H9 (cell line): ENCODE measurements around the gene ATP6V1B1. TPM values are rescaled to one million over a fixed set of nuclear protein-coding genes. Genes with fewer than 3 reads are reported as not detected.

ENCODE experiments used
- DNase-seq: peaks from one replicate; pipeline ENCODE4 v3.0.0-alpha.2; 2017
- H2AFZ ChIP-seq: one replicate; pipeline ENCODE4 v1.6.1; 2013; ENCODE audit warnings: mild to moderate bottlenecking, low read length, control low read depth, moderate library complexity
- H2AK5ac ChIP-seq: 2 replicates; pipeline ENCODE4 v1.6.1; 2013; ENCODE audit warnings: low read length, control low read depth, mixed read lengths; ENCODE audit not compliant: insufficient read length
- H2BK120ac ChIP-seq: one replicate; pipeline ENCODE4 v1.6.1; 2013; ENCODE audit warnings: low read depth, mild to moderate bottlenecking, low read length, control low read depth, inconsistent platforms; ENCODE audit not compliant: poor library complexity, severe bottlenecking
- H2BK12ac ChIP-seq: 2 replicates; pipeline ENCODE4 v1.6.1; 2013; ENCODE audit warnings: low read length, control low read depth, mixed read lengths, low read depth; ENCODE audit not compliant: insufficient read length
- H2BK15ac ChIP-seq: 2 replicates; pipeline ENCODE4 v1.6.1; 2013; ENCODE audit warnings: low read depth, low read length, control low read depth
- H2BK20ac ChIP-seq: one replicate; pipeline ENCODE4 v1.6.1; 2013; ENCODE audit warnings: low read depth, mild to moderate bottlenecking, low read length, control low read depth, inconsistent platforms; ENCODE audit not compliant: poor library complexity, severe bottlenecking
- H2BK5ac ChIP-seq: 2 replicates; pipeline ENCODE4 v1.6.1; 2013; ENCODE audit warnings: low read length, control low read depth, mixed read lengths; ENCODE audit not compliant: insufficient read length
- H3K14ac ChIP-seq: 2 replicates; pipeline ENCODE4 v1.6.1; 2013; ENCODE audit warnings: low read length, control low read depth; ENCODE audit not compliant: insufficient read depth
- H3K18ac ChIP-seq: 2 replicates; pipeline ENCODE4 v1.6.1; 2013; ENCODE audit warnings: low read depth, mild to moderate bottlenecking, mixed read lengths, low read length, control low read depth; ENCODE audit not compliant: insufficient read length
- H3K23ac ChIP-seq: 2 replicates; pipeline ENCODE4 v1.6.1; 2013; ENCODE audit warnings: low read length, control low read depth, mixed read lengths, low read depth; ENCODE audit not compliant: insufficient read length
- H3K23me2 ChIP-seq: 2 replicates; pipeline ENCODE4 v1.6.1; 2013; ENCODE audit warnings: low read depth, mild to moderate bottlenecking, mixed read lengths, low read length, control low read depth; ENCODE audit not compliant: insufficient read length, poor library complexity, severe bottlenecking
- H3K27ac ChIP-seq: 2 replicates; pipeline ENCODE4 v1.5.1; 2013; ENCODE audit warnings: low read length, control low read depth, mixed read lengths, low read depth; ENCODE audit not compliant: insufficient read length
- H3K27me3 ChIP-seq: 2 replicates; pipeline ENCODE4 v1.6.1; 2013; ENCODE audit warnings: low read length, control low read depth, inconsistent platforms; ENCODE audit not compliant: insufficient read depth
- H3K4ac ChIP-seq: 2 replicates; pipeline ENCODE4 v1.6.1; 2013; ENCODE audit warnings: low read depth, mild to moderate bottlenecking, control low read depth, inconsistent platforms, low read length, moderate library complexity
- H3K4me1 ChIP-seq: 2 replicates; pipeline ENCODE4 v1.6.1; 2013; ENCODE audit warnings: low read length, control low read depth, inconsistent platforms; ENCODE audit not compliant: insufficient read depth
- H3K4me2 ChIP-seq: 2 replicates; pipeline ENCODE4 v1.6.1; 2013; ENCODE audit warnings: low read length, control low read depth, mixed read lengths; ENCODE audit not compliant: insufficient read length, insufficient read depth
- H3K56ac ChIP-seq: 2 replicates; pipeline ENCODE4 v1.6.1; 2013; ENCODE audit warnings: low read depth, mild to moderate bottlenecking, mixed read lengths, low read length, control low read depth; ENCODE audit not compliant: insufficient read length
- H3K79me1 ChIP-seq: 2 replicates; pipeline ENCODE4 v1.6.1; 2013; ENCODE audit warnings: low read depth, mild to moderate bottlenecking, moderate library complexity, low read length, control low read depth, inconsistent platforms; ENCODE audit not compliant: insufficient read depth, poor library complexity, severe bottlenecking
- H3K79me2 ChIP-seq: 2 replicates; pipeline ENCODE4 v1.6.1; 2013; ENCODE audit warnings: low read length, control low read depth, inconsistent platforms; ENCODE audit not compliant: insufficient read depth
- H3K9ac ChIP-seq: 2 replicates; pipeline ENCODE4 v1.6.1; 2013; ENCODE audit warnings: low read length, control low read depth, mixed read lengths; ENCODE audit not compliant: insufficient read length; ENCODE audit errors: extremely low read depth
- H3K9me3 ChIP-seq: one replicate; pipeline ENCODE4 v1.6.1; 2013; ENCODE audit warnings: low read depth, low read length, inconsistent platforms; ENCODE audit not compliant: control insufficient read depth
- H3T11ph ChIP-seq: one replicate; pipeline ENCODE4 v1.6.1; 2013; ENCODE audit warnings: mild to moderate bottlenecking, low read length, control low read depth, inconsistent platforms
- H4K20me1 ChIP-seq: one replicate; pipeline ENCODE4 v1.6.1; 2013; ENCODE audit not compliant: control insufficient read depth, insufficient read length, insufficient read depth
- H4K5ac ChIP-seq: 2 replicates; pipeline ENCODE4 v1.6.1; 2013; ENCODE audit warnings: low read depth, mild to moderate bottlenecking, mixed read lengths, low read length, control low read depth; ENCODE audit not compliant: insufficient read length
- H4K8ac ChIP-seq: replicated peaks from 2 replicates; pipeline ENCODE4 v1.6.1; 2013; ENCODE audit warnings: low read length, control low read depth, mixed read lengths, low read depth; ENCODE audit not compliant: insufficient read length
- H4K91ac ChIP-seq: 2 replicates; pipeline ENCODE4 v1.6.1; 2013; ENCODE audit warnings: low read depth, mild to moderate bottlenecking, moderate library complexity, mixed read lengths, low read length, control low read depth; ENCODE audit not compliant: insufficient read length
- H3K27ac Mint-ChIP-seq, 3 experiments: 2 replicates in 2 of 3; 3 replicates in 1 of 3; pipeline ENCODE4 v1.8.0; 2020 to 2021; ENCODE audit warnings: mixed read lengths in 3 of 3, mild to moderate bottlenecking in 1 of 3, moderate library complexity in 1 of 3
- H3K27me3 Mint-ChIP-seq: 2 replicates; pipeline ENCODE4 v1.8.0; 2021; ENCODE audit warnings: low read depth, mild to moderate bottlenecking, moderate library complexity, mixed read lengths
- H3K36me3 Mint-ChIP-seq, 3 experiments: 2 replicates in 2 of 3; 3 replicates in 1 of 3; pipeline ENCODE4 v1.8.0; 2020 to 2021; ENCODE audit warnings: low read depth in 3 of 3, mixed read lengths in 3 of 3; ENCODE audit not compliant: insufficient read depth in 1 of 3
- H3K4me1 Mint-ChIP-seq, 2 experiments: 2 replicates each; pipeline ENCODE4 v1.8.0; 2020; ENCODE audit warnings: mixed read lengths in 2 of 2
- H3K4me3 Mint-ChIP-seq, 2 experiments: 2 replicates in 1 of 2; 3 replicates in 1 of 2; pipeline ENCODE4 v1.8.0; 2020 to 2021; ENCODE audit warnings: mild to moderate bottlenecking in 2 of 2, mixed read lengths in 2 of 2, moderate library complexity in 1 of 2
- H3K9me3 Mint-ChIP-seq, 2 experiments: 2 replicates in 1 of 2; 3 replicates in 1 of 2; pipeline ENCODE4 v1.8.0; 2020; ENCODE audit warnings: mild to moderate bottlenecking in 2 of 2, mixed read lengths in 2 of 2, moderate library complexity in 1 of 2
- WGBS: extraction: QIAGEN DNeasy Blood & Tissue Kit; methylation state at CpG from one replicate; pipeline ENCODE4 v1.1.7; 2013; ENCODE audit warnings: missing lambda C conversion rate, low lambda C conversion rate, mixed read lengths; ENCODE audit not compliant: insufficient read length; ENCODE audit errors: extremely low coverage; 5-methylcytosine and 5-hydroxymethylcytosine counted together
- total RNA-seq: library from RNA; stranded (reverse); gene quantifications from 2 replicates; pipeline ENCODE4 v1.2.1, GENCODE V29; 2021
- TF ChIP-seq, protein P1 (sequence below): fragments of 200-600 bp; sonication (generic); conservative IDR thresholded peaks from 3 replicates; pipeline ENCODE4 v1.8.0; 2021; ENCODE audit warnings: antibody characterized with exemption, mild to moderate bottlenecking

Gene ATP6V1B1
- total RNA-seq, 1 experiment from 2014 or later: not detected

- no peaks in the 10 kb centered on the region for H3K9me3 ChIP-seq
- H4K91ac ChIP-seq: no peak overlapping the region
- WGBS: no CpG with 5 or more reads among the region's 18 CpGs
- no peak overlapping the region for H3K27ac ChIP-seq
- H3K79me1 ChIP-seq: no peaks in the 10 kb centered on the region
- H3K27me3 ChIP-seq: peaks cover 15% of the 10 kb centered on the region; the same call in 1 of the 2 replicates
- no peak overlapping the region for H3K9ac ChIP-seq
- H4K20me1 ChIP-seq: no peaks in the 10 kb centered on the region
- H2AK5ac ChIP-seq: no peak overlapping the region
- H3K79me2 ChIP-seq: no peaks in the 10 kb centered on the region
- H3K56ac ChIP-seq: no peak overlapping the region
- no peak overlapping the region for H2BK5ac ChIP-seq
- H2BK20ac ChIP-seq: no peak overlapping the region
- Mint-ChIP-seq H3K36me3 (no peaks in the 10 kb centered on the region), H3K27me3 (peaks cover 84% of the 10 kb centered on the region), H3K4me3 (peak overlapping the region in 1 of 2 experiments; percentile 17; a peak in 1 of 5 replicates), H3K4me1 (peaks cover 3 to 5% of the 10 kb centered on the region in 2 experiments), H3K9me3 (no peaks in the 10 kb centered on the region; a peak in 1 of 5 replicates), H3K27ac (no peak overlapping the region)
- no peak overlapping the region for H3K4me2 ChIP-seq
- no peak overlapping the region for H4K8ac ChIP-seq
- H3K4ac ChIP-seq: no peak overlapping the region
- peaks cover 7% of the 10 kb centered on the region for H3K23me2 ChIP-seq
- no peak overlapping the region for H2BK12ac ChIP-seq
- no peak overlapping the region for H2BK120ac ChIP-seq
- TF ChIP-seq, protein P1, sequence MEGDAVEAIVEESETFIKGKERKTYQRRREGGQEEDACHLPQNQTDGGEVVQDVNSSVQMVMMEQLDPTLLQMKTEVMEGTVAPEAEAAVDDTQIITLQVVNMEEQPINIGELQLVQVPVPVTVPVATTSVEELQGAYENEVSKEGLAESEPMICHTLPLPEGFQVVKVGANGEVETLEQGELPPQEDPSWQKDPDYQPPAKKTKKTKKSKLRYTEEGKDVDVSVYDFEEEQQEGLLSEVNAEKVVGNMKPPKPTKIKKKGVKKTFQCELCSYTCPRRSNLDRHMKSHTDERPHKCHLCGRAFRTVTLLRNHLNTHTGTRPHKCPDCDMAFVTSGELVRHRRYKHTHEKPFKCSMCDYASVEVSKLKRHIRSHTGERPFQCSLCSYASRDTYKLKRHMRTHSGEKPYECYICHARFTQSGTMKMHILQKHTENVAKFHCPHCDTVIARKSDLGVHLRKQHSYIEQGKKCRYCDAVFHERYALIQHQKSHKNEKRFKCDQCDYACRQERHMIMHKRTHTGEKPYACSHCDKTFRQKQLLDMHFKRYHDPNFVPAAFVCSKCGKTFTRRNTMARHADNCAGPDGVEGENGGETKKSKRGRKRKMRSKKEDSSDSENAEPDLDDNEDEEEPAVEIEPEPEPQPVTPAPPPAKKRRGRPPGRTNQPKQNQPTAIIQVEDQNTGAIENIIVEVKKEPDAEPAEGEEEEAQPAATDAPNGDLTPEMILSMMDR: no peak
- H3K4me1 ChIP-seq: no peaks in the 10 kb centered on the region
- no peak overlapping the region for H3K18ac ChIP-seq
- H4K5ac ChIP-seq: no peak overlapping the region
- no peak overlapping the region for H2AFZ ChIP-seq
- no peak overlapping the region for H3K14ac ChIP-seq
- H3K23ac ChIP-seq: no peak overlapping the region
- peak; percentile 18 for DNase-seq
- no peak overlapping the region for H3T11ph ChIP-seq
- no peak overlapping the region for H2BK15ac ChIP-seq
Measured at GRCh38 chr2:70962885-70963878, 27.5 kb downstream of the ATP6V1B1 start.
